A673 (cell line): ENCODE results near the gene DNLZ. TPM values are rescaled to one million over a fixed set of nuclear protein-coding genes. Genes with fewer than 3 reads are reported as not detected.

ENCODE experiments used
- BruUV-seq: library from RNA; stranded (reverse); fragments of 400-500 nt; replicated peaks from 2 replicates; lab custom pipeline; 2021; lab: Mats Ljungman, UMichigan
- CTCF ChIA-PET: fragments of 300-600 bp; sonication (Branson Sonifier 250); formaldehyde crosslinking; loops from one replicate; lab custom pipeline; 2022; ENCODE audit warnings: antibody characterized with exemption; lab: Charles Lee
- POLR2A ChIA-PET: fragments of 300-600 bp; sonication (Branson Sonifier 250); formaldehyde crosslinking; loops from one replicate; lab custom pipeline; 2022; ENCODE audit warnings: antibody characterized with exemption; ENCODE audit not compliant: low non-redundant PET; lab: Charles Lee
- DNase-seq: peaks from one replicate; pipeline ENCODE4 v3.0.0-alpha.2; 2015; ENCODE audit warnings: low spot score
- H3K27ac ChIP-seq: fragments of 200-600 bp; sonication (generic); 2 replicates; pipeline ENCODE4 v1.5.1; 2016; ENCODE audit warnings: mixed run types, low read depth, mild to moderate bottlenecking, mixed read lengths, antibody characterized with exemption, low read length; ENCODE audit not compliant: poor library complexity, severe bottlenecking
- H3K27me3 ChIP-seq: fragments of 200-600 bp; sonication (generic); replicated peaks from 2 replicates; pipeline ENCODE4 v1.6.1; 2017; ENCODE audit warnings: mixed run types, low read depth, mild to moderate bottlenecking, mixed read lengths, antibody characterized with exemption, low read length; ENCODE audit not compliant: insufficient read depth, poor library complexity
- H3K36me3 ChIP-seq: fragments of 200-600 bp; sonication (generic); 2 replicates; pipeline ENCODE4 v1.6.1; 2016; ENCODE audit warnings: mixed run types, mild to moderate bottlenecking, mixed read lengths, antibody characterized with exemption, low read length; ENCODE audit not compliant: insufficient read depth, poor library complexity, severe bottlenecking
- H3K4me1 ChIP-seq: fragments of 200-600 bp; sonication (generic); 2 replicates; pipeline ENCODE4 v1.6.1; 2017; ENCODE audit warnings: mixed run types, mild to moderate bottlenecking, mixed read lengths, antibody characterized with exemption, low read length; ENCODE audit not compliant: insufficient read depth, poor library complexity, severe bottlenecking
- H3K4me3 ChIP-seq: fragments of 200-600 bp; sonication (generic); 2 replicates; pipeline ENCODE4 v1.5.1; 2016; ENCODE audit warnings: low read depth, mixed run types, mild to moderate bottlenecking, mixed read lengths, low read length; ENCODE audit not compliant: poor library complexity, severe bottlenecking
- H3K9me3 ChIP-seq: fragments of 200-600 bp; sonication (generic); 2 replicates; pipeline ENCODE4 v1.6.1; 2016; ENCODE audit warnings: mixed run types, low read depth, mild to moderate bottlenecking, mixed read lengths, antibody characterized with exemption, low read length; ENCODE audit not compliant: poor library complexity, severe bottlenecking
- CTCF ChIP-seq: fragments of 300-800, 200-600 bp; sonication (generic); conservative IDR thresholded peaks from 2 replicates; pipeline ENCODE4 v1.5.1; 2017; ENCODE audit warnings: low read depth, mild to moderate bottlenecking, antibody characterized with exemption, low read length, moderate library complexity, mixed read lengths
- EZH2 ChIP-seq: fragments of 200-600 bp; sonication (generic); IDR thresholded peaks from 2 replicates; pipeline ENCODE4 v1.6.1; 2017; ENCODE audit warnings: borderline replicate concordance, low read depth, mild to moderate bottlenecking, mixed read lengths, antibody characterized with exemption, low read length; ENCODE audit not compliant: poor library complexity, severe bottlenecking
- intact Hi-C: fragments of 100-400 bp; cut with micrococcal nuclease; formaldehyde crosslinking; loops from one replicate; pipeline ENCODE4 v1.10.0; 2022; ENCODE audit not compliant: unreplicated experiment
- total RNA-seq: library from RNA; stranded (reverse); gene quantifications from 2 replicates; pipeline ENCODE4 v1.2.3, GENCODE V29; 2021

Gene DNLZ
- total RNA-seq, 1 experiment from 2014 or later: 37.3 TPM

GRCh38 chr9:136346927-136347465 lies 16.5 kb downstream of the DNLZ start:
- peaks cover 11% of the 10 kb centered on the region for H3K4me1 ChIP-seq
- CTCF ChIA-PET: no interaction called here
- no peak for DNase-seq
- POLR2A ChIA-PET: no interaction called here
- intact Hi-C loops: no loop called here
- H3K4me3 ChIP-seq: no peak overlapping the region
- no peak for TF ChIP-seq CTCF
- TF ChIP-seq EZH2: no peak
- no peaks in the 10 kb centered on the region for H3K27me3 ChIP-seq
- H3K9me3 ChIP-seq: no peaks in the 10 kb centered on the region
- no peaks in the 10 kb centered on the region for H3K36me3 ChIP-seq
- BruUV-seq: no TSS peak
- no peak overlapping the region for H3K27ac ChIP-seq

GRCh38 chr9:136346157-136346481 lies 17.4 kb downstream of the DNLZ start:
- TF ChIP-seq CTCF: no peak
- Histone ChIP-seq H3K4me1 (peaks cover 12% of the 10 kb centered on the region), H3K9me3 (no peaks in the 10 kb centered on the region), H3K27me3 (no peaks in the 10 kb centered on the region), H3K27ac (no peak overlapping the region), H3K36me3 (no peaks in the 10 kb centered on the region), H3K4me3 (no peak overlapping the region)
- CTCF ChIA-PET: no interaction called here
- intact Hi-C loops: no loop called here
- BruUV-seq: no TSS peak
- POLR2A ChIA-PET: no interaction called here
- no peak for DNase-seq

DNA sequence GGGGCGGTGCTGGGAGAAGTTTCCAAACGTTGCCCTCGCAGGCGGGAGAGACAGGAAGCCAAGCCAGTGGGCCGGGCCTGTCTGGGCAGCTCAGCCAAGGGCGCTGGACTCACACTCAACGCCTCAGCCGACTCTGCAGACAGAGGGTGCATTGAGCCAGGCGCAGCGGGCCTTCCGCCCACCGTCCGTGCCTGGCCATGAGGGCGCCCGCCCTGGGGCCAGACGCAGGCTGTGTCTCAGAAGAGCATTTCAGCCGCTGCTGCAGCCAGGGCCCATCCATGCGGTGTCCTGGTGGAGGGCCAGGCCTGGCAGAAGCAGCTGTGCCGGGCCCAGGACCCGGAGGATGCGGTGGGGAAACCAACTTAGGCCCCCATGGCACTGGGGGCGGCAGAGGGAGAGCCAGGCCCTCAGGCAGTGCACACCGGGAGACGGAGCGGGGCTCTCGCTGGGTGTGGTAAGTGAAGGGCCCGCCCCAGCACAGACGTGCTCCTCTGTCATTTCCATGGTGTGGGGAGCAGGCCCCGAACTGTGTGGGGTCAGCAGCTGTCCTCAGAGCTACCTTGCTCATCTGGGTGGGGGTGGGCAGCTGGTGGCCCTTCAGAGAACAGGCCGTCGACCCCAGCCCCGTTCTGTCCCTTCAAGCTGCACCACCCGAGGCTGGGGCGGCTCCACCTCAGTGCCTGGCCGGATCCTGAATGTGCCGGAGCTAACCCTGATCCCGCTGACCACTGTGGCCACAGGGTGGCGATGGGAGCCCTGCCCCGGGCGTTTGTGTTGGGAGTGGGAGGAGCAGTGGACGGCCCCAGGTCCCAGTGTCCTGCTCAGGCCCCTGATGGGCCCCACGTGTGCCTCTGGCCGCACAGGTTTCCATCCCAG lies 18.0 kb downstream of the DNLZ start:
- ChIA-PET CTCF (no interaction called here), POLR2A (no interaction called here)
- Histone ChIP-seq H3K4me3 (no peak overlapping the region), H3K27ac (no peak overlapping the region), H3K4me1 (peaks cover 12% of the 10 kb centered on the region), H3K27me3 (no peaks in the 10 kb centered on the region), H3K36me3 (no peaks in the 10 kb centered on the region), H3K9me3 (no peaks in the 10 kb centered on the region)
- BruUV-seq: no TSS peak
- intact Hi-C loops: no loop called here
- no peak for TF ChIP-seq EZH2
- TF ChIP-seq CTCF: no peak
- DNase-seq: no peak
